Sigmoid colon (tissue), 7 donors: ENCODE results near the gene TEDC1. TPM values are rescaled to one million over a fixed set of nuclear protein-coding genes. Genes with fewer than 3 reads are reported as not detected.
A peak's percentile ranks its signal among the peaks of the same experiment; 100 is the strongest.

Experiments used
- DNase-seq: peaks from one replicate; pipeline ENCODE4 v3.0.0-alpha.2; 2019
- H3K27ac ChIP-seq, 4 donors: fragments of 200-600 bp; sonication (generic); one replicate each; pipeline ENCODE4 v1.5.1; 2016 to 2019; ENCODE audit warnings: mild to moderate bottlenecking in 1 of 4
- H3K27me3 ChIP-seq, 3 donors: fragments of 200-600 bp; sonication (generic); one replicate each; pipeline ENCODE4 v1.5.1; 2019; ENCODE audit warnings: mild to moderate bottlenecking in 1 of 3
- H3K36me3 ChIP-seq, 4 donors: fragments of 200-600 bp; sonication (generic); one replicate each; pipeline ENCODE4 v1.5.1; 2016 to 2019
- H3K4me1 ChIP-seq, 4 donors: fragments of 200-600 bp; sonication (generic); one replicate each; pipeline ENCODE4 v1.5.1; 2017 to 2019
- H3K4me3 ChIP-seq, 4 donors: fragments of 200-600 bp; sonication (generic); one replicate each; pipeline ENCODE4 v1.5.1; 2017 to 2019; ENCODE audit warnings: mild to moderate bottlenecking in 2 of 4, moderate library complexity in 1 of 4
- H3K9me3 ChIP-seq, 4 donors: fragments of 200-600 bp in 3 of 4; sonication (generic) in 3 of 4; one replicate each; pipeline versions ENCODE4 v1.5.1 to v1.6.1; 2013 to 2019
- CTCF ChIP-seq, 4 experiments: fragments of 450-650 bp in 3 of 4; fragments of 200-600 bp in 1 of 4; IDR thresholded peaks; one replicate each; pipeline ENCODE4 v1.5.1; 2016 to 2019; ENCODE audit warnings: antibody characterized with exemption in 4 of 4, mild to moderate bottlenecking in 3 of 4, moderate library complexity in 2 of 4
- EP300 ChIP-seq, 4 donors: sonication (generic); formaldehyde crosslinking; IDR thresholded peaks; one replicate each; pipeline ENCODE4 v1.6.1; 2017; ENCODE audit warnings: antibody characterized with exemption in 4 of 4
- POLR2A ChIP-seq, 2 donors: fragments of 450-650 bp; IDR thresholded peaks; one replicate each; pipeline ENCODE4 v1.6.1; 2016; ENCODE audit warnings: antibody characterized with exemption in 2 of 2, mild to moderate bottlenecking in 2 of 2, moderate library complexity in 2 of 2
- POLR2AphosphoS5 ChIP-seq, 4 donors: sonication (generic); formaldehyde crosslinking; IDR thresholded peaks; one replicate each; pipeline ENCODE4 v1.6.1; 2017; ENCODE audit warnings: antibody characterized with exemption in 4 of 4
- WGBS, 2 donors: extraction: QIAGEN DNeasy Blood & Tissue Kit; methylation state at CpG; one replicate each; pipeline ENCODE4 v1.1.7; 2013; 5-methylcytosine and 5-hydroxymethylcytosine counted together
- intact Hi-C: fragments of 100-400 bp; cut with DNase I; formaldehyde crosslinking; loops from one replicate; pipeline ENCODE4 v1.15.1; 2023
- polyA plus RNA-seq, 3 donors: library from polyadenylated mRNA; stranded (reverse); fragments of 200-250 nt; gene quantifications; one replicate each; pipeline ENCODE4 v1.2.3, GENCODE V29; 2013
- total RNA-seq, 4 donors: library from RNA; depleted of rRNA; stranded (reverse); fragments of >200 nt; gene quantifications; one replicate each; pipeline ENCODE4 v1.1.0, GENCODE V29; 2016
- donor health status: healthy with polysubstance abuse.
- donor health status: Bipolar disorder and iron deficiency.
- donor health status: healthy.

Gene TEDC1, protein sequence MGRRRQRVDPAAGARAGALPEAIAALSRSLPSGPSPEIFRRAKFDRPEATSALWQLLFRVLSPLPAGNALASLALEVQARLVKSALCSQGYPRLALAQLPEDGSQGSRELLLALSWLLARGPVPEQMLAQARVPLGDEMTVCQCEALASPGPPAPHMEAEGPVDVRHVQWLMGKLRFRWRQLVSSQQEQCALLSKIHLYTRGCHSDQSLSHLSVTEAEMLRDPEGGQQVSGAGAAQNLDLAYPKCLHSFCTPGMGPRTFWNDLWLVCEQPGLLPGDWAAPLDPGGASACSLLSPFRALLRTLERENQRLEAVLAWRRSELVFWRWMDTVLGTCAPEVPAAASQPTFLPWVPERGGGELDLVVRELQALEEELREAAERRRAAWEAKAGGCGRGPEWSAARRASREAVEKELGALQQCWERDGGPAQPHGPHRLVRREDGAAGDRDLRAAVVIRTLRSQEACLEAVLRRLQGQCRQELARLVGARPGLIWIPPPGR
- total RNA-seq: 1 to 10 TPM in 2 of 4 donors, under 1 TPM in 2; 0.16 to 5.2 (median 1.0) TPM
- polyA plus RNA-seq: 10 to 100 TPM; 17.8 to 36.0 (median 19.2) TPM

DNA sequence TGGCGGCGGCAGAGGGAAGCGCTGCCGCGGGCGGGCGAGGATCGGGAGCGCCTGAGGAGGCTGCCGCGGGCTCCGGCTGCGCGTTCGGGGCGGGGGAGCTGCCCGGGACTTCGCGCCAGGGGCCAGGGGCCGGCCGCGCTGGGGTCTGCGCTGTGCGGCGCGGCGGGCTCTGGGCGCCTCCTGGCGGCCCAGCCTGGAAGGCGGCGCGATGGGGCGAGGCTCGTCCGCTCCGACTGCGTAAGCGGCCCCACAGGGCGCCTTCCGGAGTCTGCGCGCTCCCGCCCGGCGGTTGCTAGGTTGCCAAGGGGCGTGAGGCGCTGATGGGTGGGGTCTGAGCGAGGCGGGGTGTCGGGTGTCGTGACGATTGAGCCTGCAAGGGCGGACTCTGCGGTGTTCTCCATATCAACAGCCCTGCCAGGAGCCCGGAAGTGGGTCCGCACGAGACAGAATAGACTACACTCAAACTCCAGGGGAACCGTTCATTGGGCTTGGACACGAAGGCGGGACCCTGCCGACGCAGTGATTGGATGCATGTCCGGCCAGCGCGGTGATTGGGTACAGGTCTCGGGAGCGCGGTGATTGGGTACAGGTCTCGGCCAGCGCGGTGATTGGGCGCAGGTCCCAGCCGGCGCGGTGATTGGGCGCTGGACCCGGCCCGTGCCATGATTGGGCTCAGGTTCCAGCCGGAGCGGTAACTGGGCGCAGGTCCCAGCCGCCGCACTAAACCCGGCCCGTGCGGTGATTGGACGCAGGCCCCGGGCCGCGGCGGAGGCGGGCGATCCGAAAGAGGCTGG, at the start of gene TEDC1:
TSS of gene TEDC1 (plus strand) at position 675 of the 794 bp plus-strand sequence. CDS start 130 bp downstream, outside the sequence.
- H3K27me3 ChIP-seq: peaks cover 3 to 27% (median 24%) of the 10 kb centered on the region in 3 donors
- H3K27ac ChIP-seq: peak within 1 kb of the TSS; percentile 91 to 99 (median 95)
- TF ChIP-seq POLR2AphosphoS5 (IDR thresholded peaks at IDR 0.05) (peak in 3 of 4 donors; percentile 39 to 68 (median 52)), EP300 (IDR thresholded peaks at IDR 0.05) (peak in 1 of 4 donors; percentile 3), POLR2A (IDR thresholded peaks at IDR 0.05) (no peak), CTCF (IDR thresholded peaks at IDR 0.05) (peak; percentile 11 to 79 (median 24))
- no peaks in the 10 kb centered on the region for H3K36me3 ChIP-seq
- H3K9me3 ChIP-seq: no peaks in the 10 kb centered on the region
- peak; percentile 100 for DNase-seq
- peak within 1 kb of the TSS; percentile 37 to 85 (median 73) for H3K4me3 ChIP-seq
- 0% methylated on average over 94 of the region's 94 CpGs for WGBS, 2 donors
- H3K4me1 ChIP-seq: peaks cover 0 to 52% (median 49%) of the 10 kb centered on the region in 4 donors
- intact Hi-C loops: loop anchor here (1.0 to 2.0 kb wide), 4 partner anchors 9 to 72 kb away; partner anchors contain the start of gene MTA1

GRCh38 chr14:105442125-105442524, 48.9 kb upstream of the TEDC1 start:
- Histone ChIP-seq H3K27ac (no peak overlapping the region), H3K36me3 (peaks cover 0 to 25% (median 4%) of the 10 kb centered on the region in 4 donors), H3K4me1 (peaks cover 0 to 8% (median 3%) of the 10 kb centered on the region in 4 donors), H3K4me3 (no peak overlapping the region), H3K9me3 (no peaks in the 10 kb centered on the region), H3K27me3 (no peaks in the 10 kb centered on the region)
- TF ChIP-seq EP300 (IDR thresholded peaks at IDR 0.05) (no peak), POLR2AphosphoS5 (IDR thresholded peaks at IDR 0.05) (no peak), POLR2A (IDR thresholded peaks at IDR 0.05) (no peak), CTCF (IDR thresholded peaks at IDR 0.05) (no peak)
- 81 to 82% methylated on average over 17 of the region's 17 CpGs for WGBS, 2 donors
- DNase-seq: no peak
- intact Hi-C loops: no loop called here

- Histone ChIP-seq H3K4me1 (peaks cover 0 to 8% (median under 1%) of the 10 kb centered on the region in 4 donors), H3K36me3 (peaks cover 0 to 25% (median 4%) of the 10 kb centered on the region in 4 donors)
- no peak for DNase-seq
Measured at GRCh38 chr14:105442834-105443233, 48.2 kb upstream of the TEDC1 start.

More at GRCh38 chr14:105442834-105443233, 48.2 kb upstream of the TEDC1 start:
- intact Hi-C loops: no loop called here
- TF ChIP-seq POLR2AphosphoS5 (IDR thresholded peaks at IDR 0.05): no peak
- TF ChIP-seq EP300 (IDR thresholded peaks at IDR 0.05): no peak
- no peak for TF ChIP-seq CTCF (IDR thresholded peaks at IDR 0.05)
- no peak for TF ChIP-seq POLR2A (IDR thresholded peaks at IDR 0.05)
- Histone ChIP-seq H3K4me3 (no peak overlapping the region), H3K9me3 (no peaks in the 10 kb centered on the region), H3K27ac (no peak overlapping the region), H3K27me3 (no peaks in the 10 kb centered on the region)
- WGBS, 2 donors: 88 to 89% methylated on average over 12 of the region's 12 CpGs
